HEK293 (cell line): ENCODE results near the gene ARID3A.

Experiments used
- CTCF ChIP-seq: fragments of 450-650 bp; formaldehyde crosslinking; IDR thresholded peaks from 2 replicates; pipeline ENCODE4 v1.5.1; 2016; ENCODE audit warnings: missing biosample characterization, missing genetic modification characterization
- GLI4 ChIP-seq: fragments of 450-650 bp; formaldehyde crosslinking; IDR thresholded peaks from 2 replicates; pipeline ENCODE4 v1.5.1; 2016; ENCODE audit warnings: missing biosample characterization, missing genetic modification characterization
- REPIN1 ChIP-seq: fragments of 450-650 bp; formaldehyde crosslinking; IDR thresholded peaks from 2 replicates; pipeline ENCODE4 v1.5.1; 2017; ENCODE audit warnings: missing biosample characterization, missing genetic modification characterization, low read depth
- ZNF146 ChIP-seq: fragments of 450-650 bp; formaldehyde crosslinking; IDR thresholded peaks from 2 replicates; pipeline ENCODE4 v1.5.1; 2016; ENCODE audit warnings: missing biosample characterization, missing genetic modification characterization
- ZNF530 ChIP-seq: fragments of 450-650 bp; formaldehyde crosslinking; IDR thresholded peaks from 2 replicates; pipeline ENCODE4 v1.5.1; 2016; ENCODE audit warnings: low read depth, missing biosample characterization, missing genetic modification characterization
- ZSCAN4 ChIP-seq: fragments of 450-650 bp; formaldehyde crosslinking; IDR thresholded peaks from 2 replicates; pipeline ENCODE4 v1.5.1; 2017; ENCODE audit warnings: missing biosample characterization, missing genetic modification characterization

DNA sequence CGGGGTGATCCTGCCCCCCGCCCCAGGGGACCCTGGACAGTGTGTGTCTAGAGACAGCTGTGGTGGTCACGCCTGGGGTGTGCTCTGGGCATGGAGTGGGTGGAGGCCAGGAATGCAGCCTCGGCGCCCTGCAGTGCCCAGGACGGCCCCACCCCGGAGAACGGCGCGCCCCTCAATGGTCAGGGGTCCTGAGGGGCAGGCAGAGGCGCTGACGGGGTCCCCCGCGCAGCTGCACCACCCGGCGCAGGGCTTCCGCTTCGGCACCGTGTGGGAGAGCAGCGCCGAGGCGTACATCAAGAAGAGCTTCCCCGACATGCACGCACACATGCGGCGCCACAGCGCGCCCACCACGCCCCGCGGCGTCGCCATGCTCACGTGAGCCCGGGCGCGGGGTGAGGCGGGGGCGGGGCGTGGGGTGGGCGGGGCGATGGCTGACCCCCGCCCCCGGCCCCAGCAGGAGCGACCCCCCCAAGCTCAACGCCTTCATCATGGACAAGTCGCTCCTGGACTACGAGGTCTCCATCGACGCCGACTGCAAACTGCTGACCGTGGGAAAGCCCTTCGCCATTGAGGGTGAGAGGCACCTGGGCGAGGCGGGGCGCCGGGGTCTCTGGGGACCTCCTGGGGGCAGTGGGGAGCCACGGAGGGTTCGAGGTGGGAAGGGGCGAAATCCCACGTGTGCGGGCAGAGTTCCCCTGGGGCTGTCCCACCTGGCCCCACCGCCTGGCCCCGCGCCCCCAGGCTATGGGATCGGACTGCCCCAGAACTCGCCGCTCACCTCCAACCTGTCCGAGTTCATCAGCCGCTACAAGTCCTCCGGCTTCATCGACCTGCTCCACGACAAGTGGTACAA lies 81.8 kb downstream of the ARID3A start:
- TF ChIP-seq ZNF146 (tag by site-specific recombination) (no peak), ZSCAN4 (tag by site-specific recombination) (no peak), CTCF (tag by site-specific recombination) (no peak), REPIN1 (tag by site-specific recombination) (no peak), ZNF530 (tag by site-specific recombination) (no peak), GLI4 (tag by site-specific recombination) (no peak)
